Stimulated activated naive CD8-positive, alpha-beta T cell treated with anti-CD3 and anti-CD28 coated beads, Interleukin-15, Interleukin-2, amounts not matched to agents 100 ng/mL and 50 ng/mL, for 24 hours (primary cell): ENCODE measurements around the gene SDC4.
A peak's percentile ranks its signal among the peaks of the same experiment; 100 is the strongest.
"Not testable (repeated sequence)": the region's sequence is repeated elsewhere in the genome, so short reads cannot be mapped to it uniquely, and the experiment has no call there.

ENCODE experiments used
- H3K27ac Mint-ChIP-seq: one replicate; pipeline ENCODE4 v1.8.0; 2021; ENCODE audit warnings: mild to moderate bottlenecking, mixed read lengths
- H3K27me3 Mint-ChIP-seq: one replicate; pipeline ENCODE4 v1.8.0; 2021; ENCODE audit warnings: mixed read lengths
- H3K36me3 Mint-ChIP-seq: one replicate; pipeline ENCODE4 v1.8.0; 2021; ENCODE audit warnings: low read depth, mixed read lengths
- H3K4me1 Mint-ChIP-seq: one replicate; pipeline ENCODE4 v1.8.0; 2021; ENCODE audit warnings: low read depth, mixed read lengths
- H3K4me3 Mint-ChIP-seq: one replicate; pipeline ENCODE4 v1.8.0; 2021; ENCODE audit warnings: mild to moderate bottlenecking, mixed read lengths
- H3K9me3 Mint-ChIP-seq: one replicate; pipeline ENCODE4 v1.8.0; 2021; ENCODE audit warnings: mixed read lengths

Gene SDC4

GRCh38 chr20:45355209-45356084 is 7.2 kb upstream of the SDC4 start:
- peak overlapping the region; percentile 75 for H3K4me3 Mint-ChIP-seq
- H3K9me3 Mint-ChIP-seq = no peaks in the 10 kb centered on the region
- peak overlapping the region; percentile 92 for H3K27ac Mint-ChIP-seq
- no peaks in the 10 kb centered on the region for H3K27me3 Mint-ChIP-seq
- no peaks in the 10 kb centered on the region for H3K36me3 Mint-ChIP-seq
- H3K4me1 Mint-ChIP-seq = peaks cover 73% of the 10 kb centered on the region

- peaks cover 75% of the 10 kb centered on the region for H3K4me1 Mint-ChIP-seq
- H3K27me3 Mint-ChIP-seq = no peaks in the 10 kb centered on the region
- peak overlapping the region; percentile 92 for H3K27ac Mint-ChIP-seq
- no peaks in the 10 kb centered on the region for H3K36me3 Mint-ChIP-seq
- H3K9me3 Mint-ChIP-seq = no peaks in the 10 kb centered on the region
- peak overlapping the region; percentile 75 for H3K4me3 Mint-ChIP-seq
These were observed 6.4 kb upstream of the SDC4 start for GRCh38 chr20:45354423-45355208.

DNA sequence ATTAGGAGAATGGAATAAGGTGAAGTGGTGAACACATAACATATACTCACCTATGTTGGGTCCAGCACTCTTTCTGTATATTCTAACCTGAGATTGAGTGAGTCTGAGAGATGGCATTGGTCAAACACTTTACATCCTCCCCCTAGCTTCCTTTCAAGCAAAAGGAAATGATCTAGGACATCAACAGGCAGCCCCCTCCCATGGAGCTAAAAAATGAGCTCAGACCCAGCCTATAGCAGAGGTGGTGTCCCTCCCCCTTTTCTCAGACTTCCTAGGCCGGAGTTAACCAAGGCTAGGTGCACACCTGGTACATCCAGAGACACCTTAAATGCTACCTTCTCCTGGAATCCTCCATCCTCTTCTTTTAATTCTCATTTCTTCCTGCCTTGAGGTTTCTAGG is 5.5 kb upstream of the SDC4 start:
- H3K27me3 Mint-ChIP-seq = no peaks in the 10 kb centered on the region
- peak overlapping the region; percentile 92 for H3K27ac Mint-ChIP-seq
- H3K9me3 Mint-ChIP-seq = no peaks in the 10 kb centered on the region
- H3K4me3 Mint-ChIP-seq = peak overlapping the region; percentile 75
- no peaks in the 10 kb centered on the region for H3K36me3 Mint-ChIP-seq
- peaks cover 70% of the 10 kb centered on the region for H3K4me1 Mint-ChIP-seq

- Mint-ChIP-seq H3K27ac (no peak overlapping the region), H3K4me1 (peaks cover 64% of the 10 kb centered on the region), H3K4me3 (no peak overlapping the region), H3K27me3 (no peaks in the 10 kb centered on the region), H3K36me3 (no peaks in the 10 kb centered on the region), H3K9me3 (no peaks in the 10 kb centered on the region)
These were observed 4.5 kb upstream of the SDC4 start for GRCh38 chr20:45352729-45353128.

GRCh38 chr20:45350795-45351194 is 2.6 kb upstream of the SDC4 start:
- not testable (repeated sequence) for H3K27me3 Mint-ChIP-seq, H3K27ac Mint-ChIP-seq, H3K4me3 Mint-ChIP-seq, H3K9me3 Mint-ChIP-seq
- peaks cover 62% of the 10 kb centered on the region for H3K4me1 Mint-ChIP-seq
- peaks cover 16% of the 10 kb centered on the region for H3K36me3 Mint-ChIP-seq

DNA sequence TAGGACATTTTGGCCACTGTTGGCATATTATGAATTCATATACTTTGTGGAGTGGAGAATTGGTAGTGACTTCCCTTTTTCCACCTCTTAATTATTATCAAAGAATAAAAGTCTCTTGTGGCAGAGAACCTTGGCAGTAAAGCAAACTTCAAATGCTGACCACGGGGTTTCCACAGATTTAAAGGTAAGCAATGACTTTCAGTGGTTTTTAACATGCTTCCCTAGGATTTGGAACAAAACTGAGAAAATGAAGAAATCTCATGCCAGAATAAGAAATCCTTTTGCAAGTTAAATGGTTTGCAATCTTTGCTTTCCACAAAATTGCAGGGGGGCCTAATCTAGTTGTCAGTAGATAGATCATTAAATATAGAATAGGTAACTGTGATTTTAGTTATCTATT is 2.0 kb upstream of the SDC4 start:
- H3K27ac Mint-ChIP-seq = no peak overlapping the region
- H3K27me3 Mint-ChIP-seq = peaks cover 4% of the 10 kb centered on the region
- no peaks in the 10 kb centered on the region for H3K9me3 Mint-ChIP-seq
- H3K36me3 Mint-ChIP-seq = peaks cover 20% of the 10 kb centered on the region
- H3K4me1 Mint-ChIP-seq = peaks cover 62% of the 10 kb centered on the region
- H3K4me3 Mint-ChIP-seq = no peak overlapping the region

- Mint-ChIP-seq H3K4me3 (peak overlapping the region; percentile 93), H3K27me3 (peaks cover 4% of the 10 kb centered on the region), H3K36me3 (peaks cover 37% of the 10 kb centered on the region), H3K9me3 (no peaks in the 10 kb centered on the region), H3K27ac (peak overlapping the region; percentile 67), H3K4me1 (peaks cover 65% of the 10 kb centered on the region)
These were observed 808 bp downstream of the SDC4 start for GRCh38 chr20:45347297-45347935.

GRCh38 chr20:45346851-45347250 is 1.4 kb downstream of the SDC4 start:
- H3K4me3 Mint-ChIP-seq = peak overlapping the region; percentile 93
- H3K27me3 Mint-ChIP-seq = peaks cover 4% of the 10 kb centered on the region
- H3K36me3 Mint-ChIP-seq = peaks cover 37% of the 10 kb centered on the region
- no peak overlapping the region for H3K27ac Mint-ChIP-seq
- H3K9me3 Mint-ChIP-seq = no peaks in the 10 kb centered on the region
- peaks cover 68% of the 10 kb centered on the region for H3K4me1 Mint-ChIP-seq

- H3K27ac Mint-ChIP-seq = peak overlapping the region; percentile 32
- peaks cover 68% of the 10 kb centered on the region for H3K4me1 Mint-ChIP-seq
- peaks cover 4% of the 10 kb centered on the region for H3K27me3 Mint-ChIP-seq
- H3K36me3 Mint-ChIP-seq = peaks cover 38% of the 10 kb centered on the region
- peak overlapping the region; percentile 93 for H3K4me3 Mint-ChIP-seq
- H3K9me3 Mint-ChIP-seq = no peaks in the 10 kb centered on the region
These were observed 1.9 kb downstream of the SDC4 start for GRCh38 chr20:45346291-45346718.

- no peaks in the 10 kb centered on the region for H3K9me3 Mint-ChIP-seq
- H3K36me3 Mint-ChIP-seq = peaks cover 48% of the 10 kb centered on the region
- H3K27ac Mint-ChIP-seq = peak overlapping the region; percentile 52
- H3K4me3 Mint-ChIP-seq = peak overlapping the region; percentile 93
- peaks cover 4% of the 10 kb centered on the region for H3K27me3 Mint-ChIP-seq
- H3K4me1 Mint-ChIP-seq = peaks cover 64% of the 10 kb centered on the region
These were observed 2.9 kb downstream of the SDC4 start for GRCh38 chr20:45345104-45345936.

DNA sequence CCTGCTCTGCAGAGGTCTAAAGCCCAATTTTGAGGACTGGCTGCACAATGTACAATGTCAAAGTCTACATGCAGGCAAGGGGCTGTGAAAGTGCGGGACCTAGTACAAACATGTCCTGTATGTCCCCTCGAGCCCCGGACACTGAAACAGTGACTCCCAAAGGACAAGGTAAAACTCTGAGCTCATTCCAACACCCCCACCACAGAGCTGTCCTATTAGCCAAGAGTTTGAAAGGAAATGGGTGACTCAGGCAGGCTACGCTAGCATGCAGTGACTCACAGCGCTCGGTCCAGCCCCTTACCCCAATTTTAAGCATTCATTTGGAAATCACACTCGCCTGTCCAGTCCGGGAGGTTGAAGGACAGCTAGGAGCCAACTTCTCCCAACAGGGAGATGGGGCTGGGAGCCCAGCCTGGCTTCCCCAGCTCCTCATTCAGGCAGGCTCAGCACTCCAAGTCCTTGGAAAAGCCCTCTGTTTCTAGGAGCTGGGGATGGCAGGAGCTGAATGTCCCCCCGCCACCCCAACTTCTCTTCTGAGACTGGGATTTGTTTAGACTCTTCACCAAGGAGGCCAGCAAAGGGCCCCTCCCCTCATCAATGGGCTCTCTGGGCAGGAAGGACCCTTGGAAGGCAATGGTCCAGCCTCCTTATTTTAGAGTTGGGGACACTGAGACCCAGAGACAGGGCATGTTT is 3.9 kb downstream of the SDC4 start:
- peaks cover 4% of the 10 kb centered on the region for H3K27me3 Mint-ChIP-seq
- peaks cover 57% of the 10 kb centered on the region for H3K36me3 Mint-ChIP-seq
- H3K4me1 Mint-ChIP-seq = peaks cover 56% of the 10 kb centered on the region
- peak overlapping the region; percentile 19 for H3K4me3 Mint-ChIP-seq
- H3K27ac Mint-ChIP-seq = peak overlapping the region; percentile 26
- H3K9me3 Mint-ChIP-seq = no peaks in the 10 kb centered on the region

GRCh38 chr20:45343532-45344167 is 4.6 kb downstream of the SDC4 start:
- Mint-ChIP-seq H3K27ac (peak overlapping the region; percentile 26), H3K27me3 (peaks cover 4% of the 10 kb centered on the region), H3K4me1 (peaks cover 52% of the 10 kb centered on the region), H3K9me3 (no peaks in the 10 kb centered on the region), H3K36me3 (peaks cover 57% of the 10 kb centered on the region), H3K4me3 (peak overlapping the region; percentile 19)

DNA sequence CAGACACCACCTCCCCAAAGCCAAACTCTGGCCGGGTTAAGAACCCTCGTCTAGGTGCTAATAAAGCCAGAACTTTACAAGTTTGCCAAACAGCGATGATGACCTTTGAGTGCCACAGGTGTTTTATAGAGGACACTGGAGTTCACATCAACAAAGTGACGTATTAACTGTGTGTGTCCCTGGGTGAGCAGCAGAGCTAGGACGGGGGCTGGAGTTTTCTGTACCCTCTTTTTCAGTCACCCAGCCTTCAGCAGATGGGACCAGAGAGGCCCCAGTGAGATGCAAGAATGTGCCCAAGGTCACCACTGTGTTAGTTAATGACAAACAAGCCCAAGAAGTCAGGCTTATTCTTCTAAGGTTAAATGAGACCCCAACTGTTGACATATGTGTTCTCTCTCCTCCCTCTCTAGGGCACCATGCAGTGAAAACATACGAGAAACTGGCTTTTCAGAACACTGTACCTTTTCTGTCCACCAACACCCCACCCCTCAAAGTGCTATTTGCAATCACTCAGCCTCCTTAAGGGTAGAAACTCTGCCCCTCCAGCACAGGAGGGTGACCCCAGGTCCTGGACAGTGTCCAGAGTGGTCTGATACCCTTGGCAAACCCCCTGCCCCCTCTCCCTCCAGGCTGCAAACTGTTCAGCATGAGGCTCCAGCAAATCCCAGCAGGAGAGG is 5.2 kb downstream of the SDC4 start:
- H3K36me3 Mint-ChIP-seq = peaks cover 57% of the 10 kb centered on the region
- no peak overlapping the region for H3K27ac Mint-ChIP-seq
- peaks cover 49% of the 10 kb centered on the region for H3K4me1 Mint-ChIP-seq
- no peaks in the 10 kb centered on the region for H3K9me3 Mint-ChIP-seq
- H3K4me3 Mint-ChIP-seq = peak overlapping the region; percentile 20
- peaks cover 4% of the 10 kb centered on the region for H3K27me3 Mint-ChIP-seq
